Globus pallidus (tissue), 1 donor: ENCODE measurements around the gene ADSS2.
"Not testable (repeated sequence)": the region's sequence is repeated elsewhere in the genome, so short reads cannot be mapped to it uniquely, and the experiment has no call there.

Experiments used
- DNase-seq: peaks from one replicate; pipeline ENCODE4 v3.0.0-alpha.2; 2015; ENCODE audit warnings: low spot score

ADSS2 gene

GRCh38 chr1:244395965-244396364 is 55.7 kb downstream of the ADSS2 start:
- no peak for DNase-seq

DNA sequence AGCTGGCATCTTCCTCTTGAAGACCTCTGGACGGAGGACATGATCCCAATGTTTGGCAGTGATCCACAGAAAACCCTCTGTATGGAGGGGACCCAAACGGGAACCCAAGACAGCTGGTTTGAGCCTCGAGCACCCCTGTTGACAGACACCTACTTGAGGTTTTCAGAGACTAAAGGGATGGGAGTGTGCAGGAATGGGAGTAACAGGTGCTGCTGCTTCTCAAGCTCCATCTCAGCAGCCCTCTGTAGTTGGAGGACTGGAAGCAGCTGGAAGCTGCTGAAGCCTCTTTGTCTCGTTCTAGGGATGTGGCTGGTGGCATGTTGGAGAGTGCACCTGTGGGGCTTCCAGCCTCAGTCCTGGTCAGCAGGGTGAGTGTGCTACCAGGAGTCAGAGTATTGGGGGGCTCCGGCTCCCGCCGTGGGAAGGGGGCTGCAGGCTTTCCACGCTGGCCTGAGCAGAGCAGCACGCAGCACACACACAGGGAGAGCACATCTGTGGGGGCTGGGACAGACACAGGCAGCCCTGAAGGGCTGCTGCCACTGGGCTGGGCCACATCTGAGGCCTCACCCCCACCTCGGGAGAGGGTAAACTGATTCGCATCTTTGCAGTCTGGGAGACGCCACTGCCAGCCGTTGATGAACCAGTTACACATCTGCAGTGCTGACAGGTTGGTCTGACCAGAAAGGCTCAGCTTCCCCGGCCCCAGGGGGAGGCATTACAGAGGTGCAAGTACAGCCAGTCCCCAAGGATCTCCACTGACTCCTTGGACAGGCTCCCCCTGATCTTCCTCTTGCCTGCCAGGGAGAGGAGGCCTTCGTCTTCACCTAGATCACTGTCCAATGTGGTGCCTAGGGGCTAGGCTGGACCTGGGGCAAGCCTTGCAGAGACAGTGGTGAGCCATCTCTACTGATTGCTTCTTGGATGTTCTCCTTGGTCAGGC is 56.6 kb downstream of the ADSS2 start:
- no peak for DNase-seq

DNA sequence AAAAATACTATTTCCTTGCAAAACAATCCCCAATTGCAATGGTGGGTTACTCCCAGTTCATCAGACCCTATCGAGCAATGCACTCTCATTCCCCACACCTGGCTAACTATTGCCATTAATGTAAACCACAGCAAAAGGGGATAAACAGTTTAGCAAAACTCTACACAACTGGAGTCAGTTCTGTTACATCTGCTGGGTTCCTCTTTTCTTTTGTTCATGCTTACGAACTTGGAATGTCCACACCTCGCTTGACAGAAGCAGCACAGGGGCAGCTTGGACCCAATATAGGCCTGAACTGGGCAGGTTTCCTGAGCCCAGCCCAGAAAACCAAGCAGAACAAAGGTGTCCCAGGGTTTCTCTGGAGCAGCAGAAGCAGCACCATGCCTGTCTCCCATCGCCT is 57.4 kb downstream of the ADSS2 start:
- no peak for DNase-seq

- no peak for DNase-seq
Observed at GRCh38 chr1:244393604-244394176, 58.0 kb downstream of the ADSS2 start.

- no peak for DNase-seq
Observed at GRCh38 chr1:244391761-244392160, 59.9 kb downstream of the ADSS2 start.

DNA sequence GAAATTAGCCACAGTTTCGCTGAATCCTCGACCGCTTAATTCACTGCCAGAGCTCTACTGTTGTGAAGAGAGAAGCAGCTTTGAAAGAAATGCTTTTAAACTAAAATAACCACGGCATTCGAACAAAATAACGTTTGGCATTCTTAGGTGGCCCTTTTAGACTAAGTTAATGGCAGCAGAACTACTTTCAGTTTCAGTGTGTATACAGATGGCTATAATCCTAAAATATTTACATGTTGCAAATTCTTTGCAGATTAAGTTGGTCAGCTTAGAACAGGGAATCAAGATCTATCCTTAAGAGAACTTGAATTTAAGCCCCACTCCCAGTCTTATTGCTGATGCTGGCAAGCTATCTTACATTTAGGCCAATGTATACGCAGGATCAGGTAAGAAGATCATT is 62.7 kb downstream of the ADSS2 start:
- DNase-seq, result no peak

- DNase-seq, result no peak
Observed at GRCh38 chr1:244387415-244387814, 64.3 kb downstream of the ADSS2 start.

DNA sequence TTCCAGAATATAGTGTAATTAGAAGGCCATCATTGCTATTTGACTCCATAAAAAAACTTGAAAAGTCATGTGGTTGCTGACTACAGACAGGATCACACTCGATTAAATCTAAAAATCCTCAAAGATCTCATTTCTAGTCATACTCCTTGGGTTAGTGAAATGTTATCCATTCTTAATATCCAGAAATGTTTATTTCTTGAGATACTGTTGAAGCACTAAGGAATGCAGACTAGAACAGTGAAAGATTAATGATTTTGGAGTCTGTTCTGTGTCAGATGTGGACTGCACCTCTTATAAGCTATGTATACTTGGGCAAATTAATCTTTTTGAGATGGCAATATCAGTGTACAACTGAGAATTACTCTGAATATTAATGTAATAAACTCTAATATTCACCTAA is 65.1 kb downstream of the ADSS2 start:
- no peak for DNase-seq

- no peak for DNase-seq
Observed at GRCh38 chr1:244384066-244384465, 67.6 kb downstream of the ADSS2 start.

DNA sequence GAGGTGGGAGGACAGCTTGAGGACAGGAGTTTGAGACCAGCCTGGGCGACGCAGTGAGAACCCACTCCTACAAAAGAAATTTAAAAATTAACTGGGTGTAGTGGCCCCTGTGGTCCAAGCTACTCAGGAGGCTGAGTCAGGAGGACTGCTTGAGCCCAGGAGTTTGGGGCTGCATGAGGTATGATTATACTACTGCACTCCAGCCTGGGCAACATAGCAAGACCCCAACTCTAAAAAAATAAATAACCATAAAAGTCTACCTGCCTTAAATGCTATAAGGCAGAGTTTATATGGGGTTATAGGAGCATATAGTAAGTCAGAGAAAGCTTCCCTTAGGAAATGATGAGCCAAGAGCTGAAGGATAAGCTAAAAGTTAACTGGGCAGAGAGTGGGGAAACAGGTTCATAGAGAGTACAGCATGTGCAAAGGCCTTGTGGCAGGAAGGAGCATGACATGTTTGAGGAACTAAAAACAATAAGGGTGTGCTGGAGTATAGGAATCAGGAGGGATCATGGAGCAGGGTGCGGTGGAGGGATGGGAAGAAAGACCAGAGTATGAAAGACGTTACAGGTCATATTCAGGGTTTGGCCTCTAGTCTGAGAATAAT is 68.3 kb downstream of the ADSS2 start:
- DNase-seq, result no peak

DNA sequence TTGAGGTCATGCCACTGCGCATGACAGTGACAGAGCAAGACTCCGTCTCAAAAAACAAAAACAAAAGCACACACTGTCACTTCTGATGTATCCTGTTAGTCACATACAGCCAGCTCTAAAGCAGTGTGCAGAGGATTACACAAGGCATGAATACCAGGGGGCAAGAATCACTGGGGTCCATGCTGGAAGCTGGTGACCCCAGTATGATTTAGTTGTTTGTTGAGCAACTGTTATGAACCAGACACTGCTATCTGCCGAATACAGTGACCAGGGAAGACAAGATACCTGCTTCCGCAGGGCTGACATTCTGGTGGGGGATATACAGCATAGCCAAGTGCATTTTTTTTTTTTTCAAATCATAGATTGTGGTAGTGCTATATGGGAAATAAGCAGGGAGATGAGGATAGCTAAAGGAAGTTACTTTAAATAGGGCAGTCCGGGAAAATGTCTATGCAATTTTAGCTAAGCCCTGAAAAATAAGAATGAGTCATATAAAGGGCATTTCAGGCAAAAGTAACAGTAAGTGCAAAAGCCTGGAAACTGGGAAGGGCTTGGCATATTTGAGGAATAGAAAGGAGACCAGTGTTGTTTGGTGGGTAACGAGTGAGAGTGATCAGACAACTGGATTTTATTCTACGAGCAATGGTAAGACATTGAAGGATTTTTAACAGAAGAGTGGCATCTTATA is 69.7 kb downstream of the ADSS2 start:
- no peak for DNase-seq

DNA sequence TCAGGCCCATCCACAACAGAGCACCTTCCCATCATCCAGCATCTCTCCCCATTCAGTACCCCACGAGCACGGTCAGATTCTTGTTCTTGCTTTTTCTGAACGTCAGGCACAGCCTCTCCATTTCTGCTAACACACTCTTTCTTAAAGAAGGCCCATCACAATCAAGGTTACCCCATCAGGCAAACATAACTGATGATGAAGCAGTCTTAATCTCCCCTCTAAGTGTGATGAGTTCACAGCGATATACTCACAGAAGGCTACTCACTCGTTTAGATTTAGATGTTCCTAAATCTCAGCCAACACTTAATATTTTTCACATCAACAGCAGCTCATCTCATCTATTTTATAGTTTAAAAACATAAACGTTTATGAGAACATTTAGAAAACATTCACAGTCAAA is 75.6 kb downstream of the ADSS2 start:
- no peak for DNase-seq

- no peak for DNase-seq
Observed at GRCh38 chr1:244375051-244375450, 76.7 kb downstream of the ADSS2 start.

DNA sequence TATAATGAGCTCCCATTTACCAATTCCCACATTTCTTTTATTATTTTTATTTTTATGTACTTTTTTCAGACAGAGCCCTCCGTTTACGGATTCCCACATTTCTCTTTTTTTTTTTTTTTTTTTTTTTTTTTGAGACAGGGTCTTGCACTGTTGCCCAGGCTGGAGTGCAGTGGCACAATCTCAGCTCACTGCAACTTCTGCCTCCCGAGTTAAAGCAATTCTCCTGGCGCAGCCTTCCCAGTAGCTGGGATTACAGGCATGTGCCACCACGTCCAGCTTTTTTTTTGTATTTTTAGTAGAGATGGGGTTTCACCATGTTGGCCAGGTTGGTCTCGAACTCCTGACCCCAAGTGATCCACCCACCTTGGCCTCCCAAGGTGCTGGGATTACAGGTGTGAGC is 77.2 kb downstream of the ADSS2 start:
- DNase-seq, result not testable (repeated sequence)

DNA sequence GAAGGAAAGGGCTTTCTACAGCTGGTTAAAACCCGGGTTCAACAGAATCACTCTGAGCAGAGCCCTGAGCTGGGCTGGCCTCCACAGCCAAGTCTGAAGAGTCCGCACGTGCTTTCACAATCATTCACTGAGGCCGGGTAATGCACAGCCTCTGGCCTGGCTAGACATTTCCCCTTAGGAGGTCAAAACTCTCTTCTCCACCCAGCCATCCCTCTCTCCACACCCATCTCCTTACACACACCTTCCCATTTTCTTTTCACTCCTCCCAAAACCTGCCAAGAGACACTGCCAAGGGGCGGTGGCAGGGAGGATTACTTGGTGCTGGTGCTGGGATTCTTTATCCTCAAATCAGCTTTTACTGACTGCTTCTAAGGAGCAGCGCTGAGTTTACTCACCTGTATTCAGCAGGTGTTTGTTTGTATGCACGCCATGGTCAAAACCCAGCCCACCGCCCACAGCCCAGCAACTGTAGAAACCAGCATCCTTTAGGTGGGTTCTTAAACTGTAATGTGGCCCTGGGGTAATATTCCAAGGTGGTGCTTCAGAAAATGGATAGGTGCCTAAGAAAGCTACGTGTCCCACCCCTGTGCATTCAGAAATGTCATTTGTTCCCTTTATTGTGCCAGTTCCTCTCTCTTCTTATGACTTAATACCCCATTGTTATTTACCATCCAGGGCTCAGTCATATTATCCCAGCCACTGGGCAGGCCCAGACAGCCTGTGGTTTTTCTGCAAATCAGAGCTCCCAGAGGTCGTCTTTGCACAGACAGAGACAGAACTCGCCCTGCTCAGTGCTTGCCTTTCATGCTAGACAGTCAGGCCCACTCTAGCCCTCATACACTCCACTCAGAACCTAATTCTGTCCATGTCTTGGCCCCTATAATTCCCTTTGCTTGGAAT is 80.2 kb downstream of the ADSS2 start:
- DNase-seq, result no peak

DNA sequence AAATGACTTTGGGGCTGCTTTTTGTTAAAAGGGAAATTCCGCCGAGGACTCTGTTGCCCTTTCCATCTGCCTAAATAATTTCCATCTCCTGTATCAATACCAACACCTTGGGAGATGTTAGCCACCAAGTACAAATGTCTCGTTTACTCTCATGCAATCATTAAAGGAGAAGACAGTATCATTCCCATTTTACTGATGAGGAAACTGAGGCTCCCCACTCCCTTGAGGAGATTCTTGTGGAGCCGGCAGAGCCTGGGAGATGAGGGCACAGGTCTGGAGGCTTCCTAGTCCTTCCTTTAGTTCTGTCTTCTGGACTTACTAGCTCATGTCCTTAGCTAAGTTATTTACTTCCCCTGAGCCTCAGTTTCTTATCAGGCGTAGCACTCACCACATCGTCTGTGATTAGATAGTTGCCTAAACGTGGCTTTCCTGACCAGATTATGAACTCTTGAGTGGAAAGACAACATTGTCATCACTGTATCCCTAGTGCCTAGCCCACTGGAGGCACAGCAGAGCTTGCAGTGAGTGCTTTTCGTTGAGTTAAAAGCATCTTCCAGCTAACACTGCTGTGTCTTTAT is 81.6 kb downstream of the ADSS2 start:
- no peak for DNase-seq

GRCh38 chr1:244369256-244370057 is 82.3 kb downstream of the ADSS2 start:
- no peak for DNase-seq

GRCh38 chr1:244368279-244368678 is 83.4 kb downstream of the ADSS2 start:
- DNase-seq, result no peak

- no peak for DNase-seq
Observed at GRCh38 chr1:244367399-244368114, 84.2 kb downstream of the ADSS2 start.

DNA sequence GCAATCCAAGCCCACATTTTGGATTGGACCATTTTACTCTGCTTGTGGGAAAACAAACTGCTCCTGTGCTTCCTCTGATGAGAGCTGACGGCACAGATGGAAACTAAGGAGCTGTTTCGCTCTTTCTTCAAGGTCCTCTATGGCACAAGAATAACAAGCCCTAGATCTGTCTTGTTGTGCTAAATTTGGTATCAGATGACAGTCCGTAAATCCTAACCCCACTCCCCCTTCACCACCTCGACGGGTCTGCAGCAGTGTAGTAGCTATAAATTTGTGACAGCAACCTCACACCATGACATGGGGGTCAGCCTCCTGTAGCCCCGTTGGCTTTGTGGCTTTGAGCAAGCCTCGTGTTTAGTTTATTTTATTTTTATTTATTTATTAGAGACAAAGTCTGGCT is 85.9 kb downstream of the ADSS2 start:
- DNase-seq, result no peak
